Measurements from ENCODE around the gene PLXNA4. TPM values are rescaled to one million over a fixed set of nuclear protein-coding genes. Genes with fewer than 3 reads are reported as not detected.

Gene PLXNA4
- total and polyA plus RNA-seq, 2 experiments from 2014 or later, result 7.3 to 33.3 TPM

DNA sequence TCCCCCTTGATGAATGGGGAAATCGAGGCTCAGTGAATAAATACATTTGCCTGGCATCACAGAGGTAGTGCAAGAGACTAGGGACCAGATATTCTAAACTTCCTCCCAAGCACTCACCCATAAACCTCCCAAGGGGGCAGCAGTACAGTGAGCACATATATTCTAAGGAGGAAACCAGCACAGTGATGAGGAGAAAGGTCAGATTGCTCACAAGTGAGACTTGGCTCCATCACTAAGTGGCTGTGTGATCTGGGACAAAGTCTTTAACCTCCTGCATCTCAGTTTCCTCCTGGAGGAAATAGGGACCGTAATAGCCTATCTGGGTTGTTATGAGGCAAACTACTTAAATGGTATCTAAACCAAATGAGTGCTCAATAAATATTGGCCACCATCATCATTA is 4.3 kb downstream of the PLXNA4 start:
- peaks cover 13% of the 10 kb centered on the region for H3K4me1 ChIP-seq (ENCODE audit: low read depth)
- H3K36me3 ChIP-seq, result no peaks in the 10 kb centered on the region
- no peak overlapping the region for H3K4me3 ChIP-seq
- peaks cover 91% of the 10 kb centered on the region for H3K27me3 ChIP-seq
- TF ChIP-seq, protein P1, sequence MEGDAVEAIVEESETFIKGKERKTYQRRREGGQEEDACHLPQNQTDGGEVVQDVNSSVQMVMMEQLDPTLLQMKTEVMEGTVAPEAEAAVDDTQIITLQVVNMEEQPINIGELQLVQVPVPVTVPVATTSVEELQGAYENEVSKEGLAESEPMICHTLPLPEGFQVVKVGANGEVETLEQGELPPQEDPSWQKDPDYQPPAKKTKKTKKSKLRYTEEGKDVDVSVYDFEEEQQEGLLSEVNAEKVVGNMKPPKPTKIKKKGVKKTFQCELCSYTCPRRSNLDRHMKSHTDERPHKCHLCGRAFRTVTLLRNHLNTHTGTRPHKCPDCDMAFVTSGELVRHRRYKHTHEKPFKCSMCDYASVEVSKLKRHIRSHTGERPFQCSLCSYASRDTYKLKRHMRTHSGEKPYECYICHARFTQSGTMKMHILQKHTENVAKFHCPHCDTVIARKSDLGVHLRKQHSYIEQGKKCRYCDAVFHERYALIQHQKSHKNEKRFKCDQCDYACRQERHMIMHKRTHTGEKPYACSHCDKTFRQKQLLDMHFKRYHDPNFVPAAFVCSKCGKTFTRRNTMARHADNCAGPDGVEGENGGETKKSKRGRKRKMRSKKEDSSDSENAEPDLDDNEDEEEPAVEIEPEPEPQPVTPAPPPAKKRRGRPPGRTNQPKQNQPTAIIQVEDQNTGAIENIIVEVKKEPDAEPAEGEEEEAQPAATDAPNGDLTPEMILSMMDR (IDR thresholded peaks at IDR 0.05; ENCODE audit: low read depth, low read length), result no peak
- no peaks in the 10 kb centered on the region for H3K9me3 ChIP-seq (ENCODE audit: low read depth)
- no peak overlapping the region for H3K27ac ChIP-seq
- no peak for DNase-seq (ENCODE audit: low read depth in 1 of 2, low spot score in 1 of 2)

DNA sequence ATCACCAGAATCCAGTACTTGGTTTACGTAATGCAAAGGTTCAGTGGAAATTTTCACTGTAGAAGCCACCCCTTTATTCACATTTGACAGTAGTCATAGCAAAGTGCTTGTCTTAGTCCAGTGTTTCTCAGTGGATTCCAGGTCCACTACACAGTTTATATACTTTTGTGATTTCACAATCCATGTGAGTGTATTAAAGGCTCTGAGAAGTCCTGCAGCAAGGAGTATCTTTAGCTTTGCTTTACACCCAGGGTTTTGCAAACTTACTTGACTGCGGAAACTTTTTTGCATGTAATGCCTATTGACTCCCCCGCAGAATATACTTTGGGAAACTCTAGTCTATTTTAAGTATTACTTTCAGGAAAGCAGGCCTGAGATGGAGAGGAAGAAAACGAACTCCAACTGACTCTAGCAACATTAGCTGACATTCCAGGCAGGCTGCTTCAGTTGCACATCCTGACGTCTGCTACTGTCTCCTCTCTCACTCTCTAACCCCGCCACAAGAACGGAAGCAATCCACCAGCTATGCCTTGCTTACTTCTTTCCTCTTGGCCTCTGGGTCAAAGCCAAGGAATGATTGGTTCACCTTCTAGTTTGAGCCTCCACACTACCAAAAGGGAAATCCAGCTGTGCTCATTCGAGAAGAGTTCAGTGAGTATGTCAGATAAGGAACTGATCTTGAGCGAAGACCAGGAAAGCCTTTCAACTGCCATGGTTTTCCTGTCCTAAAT is 6.2 kb downstream of the PLXNA4 start:
- no peaks in the 10 kb centered on the region for H3K36me3 ChIP-seq
- H3K27ac ChIP-seq, result no peak overlapping the region
- no peak for DNase-seq (ENCODE audit: low read depth in 1 of 2, low spot score in 1 of 2)
- peaks cover 88% of the 10 kb centered on the region for H3K27me3 ChIP-seq
- peaks cover 12% of the 10 kb centered on the region for H3K4me1 ChIP-seq (ENCODE audit: low read depth)
- no peaks in the 10 kb centered on the region for H3K9me3 ChIP-seq (ENCODE audit: low read depth)
- TF ChIP-seq, protein P1 (IDR thresholded peaks at IDR 0.05; ENCODE audit: low read depth, low read length), result no peak
- no peak overlapping the region for H3K4me3 ChIP-seq

DNA sequence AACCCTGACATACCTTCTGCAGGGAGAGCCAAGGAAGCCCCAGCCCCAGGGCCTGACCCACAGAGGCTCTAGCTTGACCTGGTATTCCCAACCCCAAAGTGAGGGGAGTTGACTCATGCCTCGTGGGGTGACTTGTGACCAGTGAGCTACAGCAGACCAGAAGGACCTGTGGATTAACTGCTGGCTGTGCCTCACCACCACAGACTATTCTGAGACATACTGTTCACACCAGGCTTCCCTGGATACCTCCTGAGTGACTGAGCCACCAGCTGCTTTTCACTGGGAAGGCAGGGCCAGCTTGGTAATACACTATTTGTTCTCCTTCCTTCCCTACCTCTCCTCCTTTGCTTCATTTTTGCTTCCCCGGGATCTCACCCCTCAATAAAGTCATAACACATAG is 7.3 kb downstream of the PLXNA4 start:
- H3K27me3 ChIP-seq, result peaks cover 88% of the 10 kb centered on the region
- H3K36me3 ChIP-seq, result no peaks in the 10 kb centered on the region
- no peak overlapping the region for H3K27ac ChIP-seq
- DNase-seq (ENCODE audit: low read depth in 1 of 2, low spot score in 1 of 2), result no peak
- peaks cover 2% of the 10 kb centered on the region for H3K4me1 ChIP-seq (ENCODE audit: low read depth)
- TF ChIP-seq, protein P1 (IDR thresholded peaks at IDR 0.05; ENCODE audit: low read depth, low read length), result no peak
- no peaks in the 10 kb centered on the region for H3K9me3 ChIP-seq (ENCODE audit: low read depth)
- no peak overlapping the region for H3K4me3 ChIP-seq

DNA sequence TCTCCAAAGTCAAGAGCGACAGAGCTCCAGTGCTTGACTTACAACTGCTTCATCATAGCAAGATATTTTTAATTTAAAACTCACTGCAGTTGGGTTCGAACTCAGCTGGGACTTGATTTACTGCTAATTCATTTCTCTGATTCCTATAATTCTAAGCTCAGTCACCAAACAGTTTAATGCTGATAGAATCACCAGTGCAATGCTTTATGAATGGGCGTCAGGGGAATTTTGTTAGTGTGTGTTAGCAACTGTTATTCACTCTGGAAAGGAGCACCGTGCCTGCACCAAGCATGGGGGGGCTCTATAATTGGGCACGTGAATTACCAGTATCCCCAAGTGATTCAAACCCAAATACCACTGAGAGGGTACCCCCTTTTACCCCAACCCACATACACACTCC is 10.4 kb downstream of the PLXNA4 start:
- Histone ChIP-seq H3K4me3 (no peak overlapping the region), H3K27ac (no peak overlapping the region), H3K4me1 (ENCODE audit: low read depth) (no peaks in the 10 kb centered on the region), H3K27me3 (peaks cover 77% of the 10 kb centered on the region), H3K9me3 (ENCODE audit: low read depth) (no peaks in the 10 kb centered on the region), H3K36me3 (no peaks in the 10 kb centered on the region)
- TF ChIP-seq, protein P1 (IDR thresholded peaks at IDR 0.05; ENCODE audit: low read depth, low read length), result no peak
- DNase-seq (ENCODE audit: low read depth in 1 of 2, low spot score in 1 of 2), result no peak

DNA sequence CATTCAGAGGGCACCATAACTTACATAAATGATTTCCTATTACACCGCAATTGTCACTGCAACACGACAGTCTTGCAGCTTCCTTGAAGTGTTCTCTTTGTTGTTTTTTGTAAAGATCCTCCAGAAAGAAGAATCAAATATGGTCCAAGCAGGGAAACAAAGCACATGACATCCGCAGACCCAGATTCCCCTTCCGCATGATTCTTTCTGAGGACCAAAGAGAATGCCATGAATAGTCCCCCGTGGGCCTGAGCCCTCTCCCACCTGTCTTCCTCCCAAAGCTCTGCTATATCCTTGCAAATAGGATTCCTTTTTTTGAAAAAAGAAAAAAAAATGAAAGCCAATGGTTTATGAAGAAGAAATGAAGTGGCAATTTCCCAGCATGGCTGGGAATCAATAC is 10.8 kb downstream of the PLXNA4 start:
- TF ChIP-seq, protein P1 (IDR thresholded peaks at IDR 0.05; ENCODE audit: low read depth, low read length), result no peak
- peaks cover 77% of the 10 kb centered on the region for H3K27me3 ChIP-seq
- H3K4me1 ChIP-seq (ENCODE audit: low read depth), result no peaks in the 10 kb centered on the region

More for the DNA sequence above, 10.8 kb downstream of the PLXNA4 start:
- no peak for DNase-seq (ENCODE audit: low read depth in 1 of 2, low spot score in 1 of 2)
- no peaks in the 10 kb centered on the region for H3K9me3 ChIP-seq (ENCODE audit: low read depth)
- no peak overlapping the region for H3K4me3 ChIP-seq
- no peaks in the 10 kb centered on the region for H3K36me3 ChIP-seq
- H3K27ac ChIP-seq, result no peak overlapping the region
